Measurements from ENCODE around the gene PHACTR3.
"Not testable (repeated sequence)": the region's sequence is repeated elsewhere in the genome, so short reads cannot be mapped to it uniquely, and the experiment has no call there.

Gene PHACTR3

GRCh38 chr20:59835448-59836395, 231.4 kb downstream of the PHACTR3 start:
- DNase-seq, result no peak

GRCh38 chr20:59836767-59837166, 232.4 kb downstream of the PHACTR3 start:
- DNase-seq, result no peak

- DNase-seq, result no peak
These were observed 233.5 kb downstream of the PHACTR3 start for GRCh38 chr20:59837623-59838394.

DNA sequence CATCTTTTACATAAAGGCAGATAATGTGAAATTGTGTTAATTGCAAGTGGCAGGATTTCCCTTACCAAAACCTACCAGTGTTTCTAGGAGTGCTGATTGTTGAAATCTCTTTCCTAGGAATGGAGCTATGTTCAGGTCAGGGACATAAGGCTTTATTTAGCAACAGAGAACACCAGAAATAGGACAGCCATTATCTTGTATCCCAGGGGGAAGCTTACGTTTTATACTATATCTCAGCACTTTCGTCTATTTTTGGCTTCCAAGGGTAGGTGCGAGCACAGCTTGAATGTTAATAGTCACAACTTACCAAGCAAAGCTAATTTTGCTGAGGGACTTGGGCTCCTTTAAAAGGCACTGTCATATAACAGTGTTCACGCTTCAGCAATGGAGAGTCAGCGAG, 235.1 kb downstream of the PHACTR3 start:
- DNase-seq, result no peak

DNA sequence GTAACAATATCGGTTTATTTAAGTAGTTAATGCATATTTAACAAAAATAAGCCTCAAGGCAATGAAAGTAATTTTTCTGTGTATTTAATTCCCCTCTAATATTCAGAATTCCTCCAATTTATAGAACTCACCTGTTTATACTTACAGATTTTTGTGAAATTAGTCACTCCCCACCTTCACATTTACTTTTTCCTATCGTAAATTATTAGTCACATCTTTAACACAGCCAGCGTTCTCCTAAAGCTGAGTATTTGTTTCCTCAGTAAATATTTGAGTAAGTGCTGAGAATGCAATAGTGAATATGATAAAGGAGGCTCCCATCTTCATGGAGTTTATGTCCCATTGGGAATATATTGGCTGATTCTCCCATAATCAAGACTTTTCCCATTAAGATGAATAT, 241.1 kb downstream of the PHACTR3 start:
- DNase-seq, result no peak

DNA sequence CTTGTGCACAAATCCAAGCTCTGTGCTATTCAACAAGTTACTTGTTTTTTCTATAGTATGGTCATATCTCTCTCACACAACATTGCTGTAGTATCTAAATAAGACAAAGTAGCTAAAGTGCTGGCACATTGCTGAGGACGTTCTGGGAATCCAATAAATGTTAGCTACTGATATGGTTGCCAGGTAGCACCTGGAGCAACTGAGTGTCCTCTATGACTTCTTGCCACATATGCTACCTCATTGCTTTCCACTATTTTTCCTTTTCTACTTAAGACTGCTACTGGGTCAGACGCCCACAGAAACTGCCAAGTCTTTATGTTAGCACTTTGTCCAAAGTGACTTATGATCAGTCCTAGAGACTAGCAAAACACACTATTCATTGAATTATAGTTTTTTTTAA, 243.8 kb downstream of the PHACTR3 start:
- no peak for DNase-seq

- DNase-seq, result peak; percentile 11
These were observed 245.8 kb downstream of the PHACTR3 start for GRCh38 chr20:59850018-59850641.

- not testable (repeated sequence) for DNase-seq
These were observed 252.2 kb downstream of the PHACTR3 start for GRCh38 chr20:59856526-59856925.

GRCh38 chr20:59856941-59857340, 252.6 kb downstream of the PHACTR3 start:
- DNase-seq, result not testable (repeated sequence)

- DNase-seq, result no peak
These were observed 253.6 kb downstream of the PHACTR3 start for GRCh38 chr20:59857966-59858365.

DNA sequence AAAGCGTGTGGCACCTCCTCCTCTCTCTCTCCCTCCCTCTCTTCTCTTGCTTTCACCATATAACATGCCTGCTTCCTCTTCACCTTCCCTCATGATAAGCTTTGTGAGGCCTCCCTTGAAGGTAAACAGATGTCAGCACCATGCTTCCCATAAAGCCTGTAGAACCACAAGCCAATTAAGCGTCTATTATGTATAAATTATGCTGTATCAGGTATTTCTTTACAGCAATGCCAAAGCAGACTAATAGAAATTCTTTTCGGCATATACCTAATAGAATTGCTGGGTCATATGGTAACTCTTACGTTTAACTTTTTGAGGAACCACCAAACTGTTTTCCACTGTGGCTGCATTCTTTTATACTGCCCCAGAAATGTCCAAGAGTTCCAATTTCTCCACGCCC, 254.1 kb downstream of the PHACTR3 start:
- no peak for DNase-seq

- DNase-seq, result no peak
These were observed 257.1 kb downstream of the PHACTR3 start for GRCh38 chr20:59861401-59861800.

- DNase-seq, result no peak
These were observed 258.7 kb downstream of the PHACTR3 start for GRCh38 chr20:59863058-59863457.

DNA sequence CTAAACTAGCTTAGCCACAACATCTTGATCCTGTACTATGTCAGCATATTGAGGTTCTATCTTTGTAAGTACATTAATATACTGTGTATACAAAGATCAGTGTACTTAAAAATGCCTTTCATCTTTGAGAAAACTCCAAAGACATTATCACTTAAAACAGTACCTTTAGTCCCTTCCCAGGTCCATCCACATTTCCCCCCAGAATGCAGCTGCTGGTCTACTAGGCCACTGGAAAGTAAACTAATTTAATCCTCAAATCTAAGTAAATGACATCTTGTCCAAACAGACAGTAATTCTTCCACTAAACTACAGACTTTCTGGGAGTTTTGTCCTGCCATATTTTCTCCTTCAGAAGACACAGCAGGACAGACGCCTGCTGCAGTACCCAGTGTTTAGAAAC, 260.4 kb downstream of the PHACTR3 start:
- no peak for DNase-seq

- no peak for DNase-seq
These were observed 262.0 kb downstream of the PHACTR3 start for GRCh38 chr20:59866338-59866737.

DNA sequence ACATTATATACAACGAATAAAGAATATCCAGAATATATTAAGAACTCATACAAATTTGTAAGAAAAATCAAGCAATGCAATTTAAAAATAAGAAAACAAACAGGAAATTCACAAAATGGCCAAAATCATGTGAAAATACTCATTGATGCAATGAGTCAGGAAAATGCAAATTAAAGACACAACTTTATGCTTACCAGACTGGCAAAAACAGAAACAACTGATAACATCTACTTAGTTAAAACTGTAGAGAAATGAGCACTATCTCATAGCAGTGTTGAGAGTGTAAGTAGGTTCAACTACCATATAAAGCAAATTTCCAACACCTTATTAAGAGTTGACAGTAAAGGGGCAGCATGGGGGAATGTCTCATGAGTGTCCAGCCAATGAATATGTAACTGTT, 266.8 kb downstream of the PHACTR3 start:
- DNase-seq, result no peak

DNA sequence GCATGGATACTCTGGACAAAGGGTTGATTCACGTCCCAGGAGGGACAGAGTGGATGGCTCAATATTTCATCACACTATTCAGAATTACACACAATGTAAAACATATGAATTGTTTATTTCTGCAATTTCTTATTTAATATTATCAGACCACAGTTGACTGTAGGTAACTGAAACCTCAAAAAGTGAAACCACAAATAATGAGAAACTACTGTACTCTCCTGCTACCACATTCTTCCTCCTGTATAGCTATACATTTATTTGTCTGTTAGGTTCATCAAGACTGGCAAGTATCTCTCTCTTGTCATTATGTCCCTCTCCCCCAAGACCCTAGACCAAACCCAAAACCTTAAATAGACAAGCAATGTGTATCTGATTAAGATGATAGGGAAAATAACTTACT, 269.1 kb downstream of the PHACTR3 start:
- no peak for DNase-seq

DNA sequence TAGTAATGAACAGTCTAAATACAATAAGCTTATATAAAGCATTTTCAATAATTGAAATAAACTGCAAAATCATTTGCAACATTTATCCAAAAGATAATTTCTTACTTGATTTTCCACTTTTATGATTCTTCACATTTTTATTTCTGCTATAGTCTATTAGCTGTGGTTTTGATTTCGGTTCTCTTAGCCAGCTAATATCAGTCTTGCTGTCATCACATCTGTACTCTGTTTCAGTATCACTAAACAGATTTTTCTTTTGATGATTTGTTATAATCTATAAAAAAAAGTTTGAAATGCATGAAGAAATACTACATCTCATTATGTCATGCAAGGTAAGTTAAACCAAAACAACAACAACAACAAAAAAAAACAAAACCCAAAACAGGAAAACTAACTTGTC, 275.9 kb downstream of the PHACTR3 start:
- DNase-seq, result no peak

DNA sequence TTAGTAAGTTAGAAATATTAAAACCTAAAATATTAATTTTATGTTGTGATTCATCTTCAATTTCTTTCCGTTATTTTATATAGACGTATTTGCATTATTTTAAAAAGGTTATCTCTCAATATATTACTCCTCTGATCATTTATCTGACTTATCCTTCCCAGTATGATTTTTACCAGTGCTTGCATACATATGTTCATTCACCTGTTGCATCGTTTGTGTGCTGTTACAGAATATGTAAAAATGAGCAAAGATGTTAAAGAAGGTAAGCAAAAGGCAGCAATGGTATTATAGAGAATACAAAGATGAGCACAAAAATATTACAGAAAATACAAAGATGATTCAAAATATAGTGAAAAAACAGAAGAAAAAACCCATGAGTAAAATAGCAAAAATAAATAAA, 280.2 kb downstream of the PHACTR3 start:
- DNase-seq, result no peak

- DNase-seq, result no peak
These were observed 283.7 kb downstream of the PHACTR3 start for GRCh38 chr20:59888050-59888449.

- DNase-seq, result not testable (repeated sequence)
These were observed 285.7 kb downstream of the PHACTR3 start for GRCh38 chr20:59890035-59890434.

DNA sequence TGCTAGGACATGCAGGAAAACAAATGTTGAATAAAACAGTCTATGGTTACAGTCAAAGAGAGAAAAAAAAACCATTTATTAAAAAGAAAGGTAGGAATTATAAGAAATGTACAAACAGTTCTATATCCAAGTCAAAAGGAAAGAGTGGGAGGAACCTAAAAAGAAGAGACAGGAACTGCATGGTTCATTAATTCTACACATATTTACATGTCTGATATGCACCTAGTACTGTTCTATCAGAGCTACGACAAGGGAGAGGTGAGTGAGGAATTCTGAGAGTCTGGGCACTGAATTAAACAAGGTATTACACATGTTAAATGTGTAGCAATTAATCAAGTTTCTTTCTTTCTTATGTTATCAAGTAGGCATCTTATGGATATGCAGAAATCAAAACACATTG, 287.2 kb downstream of the PHACTR3 start:
- no peak for DNase-seq

DNA sequence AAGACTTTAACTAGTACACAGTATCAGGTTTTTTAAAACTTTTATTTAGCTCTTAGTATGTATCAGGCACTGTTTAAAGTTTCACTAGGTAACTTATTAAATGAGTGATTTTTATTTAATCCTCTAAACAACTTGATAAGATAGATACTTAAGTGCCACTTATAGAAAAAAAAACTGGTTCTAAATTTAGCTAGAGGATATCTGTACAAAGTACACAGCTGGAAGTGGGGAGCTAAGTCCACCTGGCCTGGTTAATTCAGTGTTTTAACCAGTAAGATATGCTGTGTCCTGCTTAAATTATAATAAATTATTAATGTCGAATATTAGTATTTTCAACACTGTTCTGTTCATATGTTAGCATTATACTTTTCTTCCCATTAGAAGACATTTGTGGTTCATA, 291.6 kb downstream of the PHACTR3 start:
- no peak for DNase-seq

All from CD4-positive, alpha-beta T cell treated with Interleukin-4 for 4 hours (primary cell).